Measurements from ENCODE around the gene ARL4A.

ARL4A gene

DNA sequence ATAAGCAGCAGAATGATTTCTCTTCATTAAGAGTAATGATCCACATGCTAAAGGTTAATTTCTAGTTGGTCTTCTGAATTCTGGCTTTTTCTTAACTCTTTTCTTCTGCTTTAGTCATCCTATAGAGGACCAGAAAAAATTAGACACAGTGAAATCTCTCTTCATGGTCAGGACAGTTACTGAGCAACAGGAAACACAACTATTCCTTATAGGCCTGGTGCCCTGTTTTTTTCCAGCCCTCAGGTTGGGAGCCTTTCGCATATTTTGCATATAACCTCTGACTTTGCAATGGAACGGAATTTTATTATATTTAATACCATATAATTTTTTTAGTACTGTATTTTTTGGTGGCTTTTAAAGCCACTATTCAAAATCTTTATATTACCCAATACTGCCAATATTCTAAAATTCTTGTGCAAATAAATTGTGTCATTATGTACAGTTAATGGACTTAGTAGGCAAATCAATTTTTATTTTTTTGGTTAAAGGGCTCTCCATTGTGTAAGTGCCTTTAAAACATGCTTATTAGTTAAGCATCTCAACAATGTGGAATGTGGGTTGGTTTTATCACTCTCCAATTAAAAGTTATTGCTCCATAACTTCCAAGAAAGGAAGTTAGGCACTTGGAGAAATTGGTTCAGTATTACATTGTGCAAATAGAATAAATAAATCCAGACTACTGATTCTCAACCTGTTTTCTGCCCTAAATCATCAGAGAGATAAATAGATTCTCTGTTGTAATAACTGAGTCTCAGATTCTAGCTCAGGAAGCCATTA, 22.5 kb downstream of the ARL4A start:
- Histone ChIP-seq H3K9me3 (ENCODE audit: control insufficient read depth, low read length) (no peaks in the 10 kb centered on the region), H3K27me3 (ENCODE audit: control insufficient read depth, insufficient read depth, low read length) (no peaks in the 10 kb centered on the region), H3K36me3 (ENCODE audit: control insufficient read depth, insufficient read depth, low read length) (no peaks in the 10 kb centered on the region), H3K4me1 (ENCODE audit: control insufficient read depth, insufficient read depth, low read length) (peaks cover 12% of the 10 kb centered on the region), H3K4me3 (ENCODE audit: low read length) (no peak overlapping the region), H3K9ac (ENCODE audit: low read length) (no peak overlapping the region)

DNA sequence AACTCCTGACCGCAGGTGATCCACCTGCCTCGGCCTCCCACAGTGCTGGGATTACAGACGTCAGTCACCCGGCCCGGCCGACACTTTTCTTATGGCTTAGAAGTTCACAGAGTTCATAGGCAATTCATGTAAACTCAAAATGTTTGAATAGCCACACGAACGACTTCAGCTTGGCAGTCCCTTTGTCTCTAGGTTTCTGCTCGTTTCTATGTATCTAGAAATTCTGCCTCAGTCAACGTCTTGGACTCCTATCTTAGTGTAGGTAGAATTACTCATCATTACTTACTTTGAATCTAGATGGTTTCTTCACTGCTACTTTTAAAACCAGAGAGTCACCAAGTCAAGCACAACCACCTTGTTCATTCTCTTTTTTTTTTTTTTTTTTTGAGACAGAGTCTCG, 23.7 kb downstream of the ARL4A start:
- Histone ChIP-seq H3K4me1 (ENCODE audit: control insufficient read depth, insufficient read depth, low read length) (peaks cover 24% of the 10 kb centered on the region), H3K36me3 (ENCODE audit: control insufficient read depth, insufficient read depth, low read length) (no peaks in the 10 kb centered on the region), H3K9ac (ENCODE audit: low read length) (no peak overlapping the region), H3K4me3 (ENCODE audit: low read length) (no peak overlapping the region), H3K27me3 (ENCODE audit: control insufficient read depth, insufficient read depth, low read length) (no peaks in the 10 kb centered on the region), H3K9me3 (ENCODE audit: control insufficient read depth, low read length) (no peaks in the 10 kb centered on the region)

DNA sequence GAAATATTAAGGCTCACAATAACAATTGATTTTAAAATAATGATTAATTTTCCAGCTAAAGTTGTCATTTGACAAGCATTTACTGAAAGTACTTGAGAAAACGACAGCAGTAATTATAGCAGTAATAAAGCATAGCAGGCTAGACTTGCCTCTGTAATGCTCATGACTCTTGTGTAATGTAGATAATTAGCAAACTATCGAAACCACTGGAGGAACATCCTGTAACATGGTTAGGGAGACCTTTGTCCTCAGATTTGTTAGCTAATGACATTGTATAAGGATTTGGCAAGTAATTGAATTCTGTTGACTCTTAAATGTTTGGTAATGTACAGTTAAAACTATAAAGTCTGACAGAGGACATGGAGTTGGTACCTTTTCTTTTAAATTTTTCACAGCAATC, 24.8 kb downstream of the ARL4A start:
- no peaks in the 10 kb centered on the region for H3K9me3 ChIP-seq (ENCODE audit: control insufficient read depth, low read length)
- no peak overlapping the region for H3K9ac ChIP-seq (ENCODE audit: low read length)
- H3K36me3 ChIP-seq (ENCODE audit: control insufficient read depth, insufficient read depth, low read length), result no peaks in the 10 kb centered on the region
- H3K27me3 ChIP-seq (ENCODE audit: control insufficient read depth, insufficient read depth, low read length), result no peaks in the 10 kb centered on the region
- H3K4me1 ChIP-seq (ENCODE audit: control insufficient read depth, insufficient read depth, low read length), result peaks cover 25% of the 10 kb centered on the region
- no peak overlapping the region for H3K4me3 ChIP-seq (ENCODE audit: low read length)

DNA sequence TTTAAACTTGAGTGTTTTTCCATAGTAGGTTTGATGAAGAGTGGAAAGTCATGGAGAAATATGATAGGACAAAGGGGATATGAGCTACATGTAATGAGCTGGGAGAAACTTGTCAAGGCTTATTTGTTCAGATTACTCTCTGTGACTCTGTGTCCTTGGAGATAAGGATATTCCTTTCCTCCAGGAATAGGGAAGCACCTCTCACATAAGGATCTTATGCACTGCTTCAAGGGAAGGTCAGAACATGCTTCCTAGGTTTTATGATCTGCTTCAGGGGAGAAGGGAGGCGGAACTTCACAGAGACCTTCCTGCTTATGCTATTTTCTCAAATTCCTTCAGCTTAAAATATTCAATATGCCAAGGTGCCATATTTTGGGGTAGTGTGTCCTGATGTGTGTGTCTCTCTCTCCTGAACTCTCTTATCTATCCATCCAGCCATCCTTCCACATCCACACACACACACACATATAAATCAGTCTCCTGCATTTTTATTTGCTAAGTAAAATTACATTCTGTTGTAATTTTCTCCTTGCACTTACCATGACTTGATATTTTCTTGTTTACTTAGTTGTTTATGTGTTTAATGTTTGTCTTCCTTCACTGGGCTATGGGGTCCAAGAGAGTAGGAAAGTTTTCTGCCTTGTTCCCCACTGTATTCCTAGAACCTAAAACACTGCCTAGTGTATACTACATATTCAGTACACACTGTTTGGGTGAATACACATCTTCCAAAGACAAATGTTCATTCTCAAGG, 26.4 kb downstream of the ARL4A start:
- H3K4me3 ChIP-seq (ENCODE audit: low read length), result no peak overlapping the region
- H3K36me3 ChIP-seq (ENCODE audit: control insufficient read depth, insufficient read depth, low read length), result no peaks in the 10 kb centered on the region
- peaks cover 25% of the 10 kb centered on the region for H3K4me1 ChIP-seq (ENCODE audit: control insufficient read depth, insufficient read depth, low read length)
- no peak overlapping the region for H3K9ac ChIP-seq (ENCODE audit: low read length)
- H3K9me3 ChIP-seq (ENCODE audit: control insufficient read depth, low read length), result no peaks in the 10 kb centered on the region
- H3K27me3 ChIP-seq (ENCODE audit: control insufficient read depth, insufficient read depth, low read length), result no peaks in the 10 kb centered on the region

- Histone ChIP-seq H3K36me3 (ENCODE audit: control insufficient read depth, insufficient read depth, low read length) (no peaks in the 10 kb centered on the region), H3K27me3 (ENCODE audit: control insufficient read depth, insufficient read depth, low read length) (no peaks in the 10 kb centered on the region), H3K9me3 (ENCODE audit: control insufficient read depth, low read length) (no peaks in the 10 kb centered on the region), H3K4me3 (ENCODE audit: low read length) (no peak overlapping the region), H3K4me1 (ENCODE audit: control insufficient read depth, insufficient read depth, low read length) (peaks cover 30% of the 10 kb centered on the region), H3K9ac (ENCODE audit: low read length) (no peak overlapping the region)
Observed at GRCh38 chr7:12714379-12714737, 26.9 kb downstream of the ARL4A start.

DNA sequence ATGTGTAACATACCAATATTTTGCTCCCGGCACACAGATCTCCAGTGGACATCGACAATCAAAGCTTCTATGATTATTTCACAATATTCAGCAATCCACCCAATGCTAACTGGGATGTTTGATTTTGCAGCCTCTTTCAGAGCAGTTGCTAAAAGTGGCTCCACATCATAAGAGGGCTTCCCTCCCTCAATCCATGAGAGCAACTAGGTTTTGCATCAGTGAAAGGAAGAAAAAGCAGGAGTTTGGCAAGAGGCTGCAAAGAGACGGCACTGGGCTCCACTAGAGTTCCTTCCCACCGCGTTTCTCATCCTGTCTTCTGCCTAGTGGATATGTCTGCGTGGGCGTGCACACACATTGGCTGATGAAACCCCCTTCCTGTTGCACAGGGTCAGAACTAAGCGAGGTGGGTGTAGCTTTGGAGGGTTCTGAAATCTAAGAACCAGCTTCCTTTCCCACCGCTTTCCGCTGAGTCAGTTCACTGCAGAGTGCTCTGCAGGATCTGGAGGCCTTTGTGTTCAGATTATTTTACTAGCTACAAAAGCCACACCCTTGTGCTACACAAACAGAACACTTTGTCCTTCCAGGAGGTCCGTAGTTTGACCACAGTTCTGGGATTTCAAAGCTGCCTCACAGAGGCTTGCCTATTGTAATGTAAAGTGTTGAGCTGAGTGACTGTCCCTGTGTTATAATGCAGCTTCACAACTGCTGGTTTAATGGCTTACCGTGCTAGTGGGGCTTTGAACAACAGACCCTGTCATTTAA, 28.1 kb downstream of the ARL4A start:
- Histone ChIP-seq H3K36me3 (ENCODE audit: control insufficient read depth, insufficient read depth, low read length) (no peaks in the 10 kb centered on the region), H3K9ac (ENCODE audit: low read length) (peak overlapping the region; percentile 54), H3K4me3 (ENCODE audit: low read length) (no peak overlapping the region)

GRCh38 chr7:12716134-12716681, 28.8 kb downstream of the ARL4A start:
- Histone ChIP-seq H3K36me3 (ENCODE audit: control insufficient read depth, insufficient read depth, low read length) (no peaks in the 10 kb centered on the region), H3K4me3 (ENCODE audit: low read length) (no peak overlapping the region), H3K9me3 (ENCODE audit: control insufficient read depth, low read length) (no peaks in the 10 kb centered on the region), H3K9ac (ENCODE audit: low read length) (peak overlapping the region; percentile 54), H3K27me3 (ENCODE audit: control insufficient read depth, insufficient read depth, low read length) (no peaks in the 10 kb centered on the region), H3K4me1 (ENCODE audit: control insufficient read depth, insufficient read depth, low read length) (peaks cover 31% of the 10 kb centered on the region)

More for the DNA sequence above, 28.1 kb downstream of the ARL4A start:
- Histone ChIP-seq H3K9me3 (ENCODE audit: control insufficient read depth, low read length) (no peaks in the 10 kb centered on the region), H3K4me1 (ENCODE audit: control insufficient read depth, insufficient read depth, low read length) (peaks cover 31% of the 10 kb centered on the region), H3K27me3 (ENCODE audit: control insufficient read depth, insufficient read depth, low read length) (no peaks in the 10 kb centered on the region)

GRCh38 chr7:12716722-12717121, 29.3 kb downstream of the ARL4A start:
- H3K9me3 ChIP-seq (ENCODE audit: control insufficient read depth, low read length), result no peaks in the 10 kb centered on the region
- no peaks in the 10 kb centered on the region for H3K27me3 ChIP-seq (ENCODE audit: control insufficient read depth, insufficient read depth, low read length)
- H3K36me3 ChIP-seq (ENCODE audit: control insufficient read depth, insufficient read depth, low read length), result no peaks in the 10 kb centered on the region
- H3K9ac ChIP-seq (ENCODE audit: low read length), result no peak overlapping the region
- H3K4me1 ChIP-seq (ENCODE audit: control insufficient read depth, insufficient read depth, low read length), result peaks cover 31% of the 10 kb centered on the region
- no peak overlapping the region for H3K4me3 ChIP-seq (ENCODE audit: low read length)

DNA sequence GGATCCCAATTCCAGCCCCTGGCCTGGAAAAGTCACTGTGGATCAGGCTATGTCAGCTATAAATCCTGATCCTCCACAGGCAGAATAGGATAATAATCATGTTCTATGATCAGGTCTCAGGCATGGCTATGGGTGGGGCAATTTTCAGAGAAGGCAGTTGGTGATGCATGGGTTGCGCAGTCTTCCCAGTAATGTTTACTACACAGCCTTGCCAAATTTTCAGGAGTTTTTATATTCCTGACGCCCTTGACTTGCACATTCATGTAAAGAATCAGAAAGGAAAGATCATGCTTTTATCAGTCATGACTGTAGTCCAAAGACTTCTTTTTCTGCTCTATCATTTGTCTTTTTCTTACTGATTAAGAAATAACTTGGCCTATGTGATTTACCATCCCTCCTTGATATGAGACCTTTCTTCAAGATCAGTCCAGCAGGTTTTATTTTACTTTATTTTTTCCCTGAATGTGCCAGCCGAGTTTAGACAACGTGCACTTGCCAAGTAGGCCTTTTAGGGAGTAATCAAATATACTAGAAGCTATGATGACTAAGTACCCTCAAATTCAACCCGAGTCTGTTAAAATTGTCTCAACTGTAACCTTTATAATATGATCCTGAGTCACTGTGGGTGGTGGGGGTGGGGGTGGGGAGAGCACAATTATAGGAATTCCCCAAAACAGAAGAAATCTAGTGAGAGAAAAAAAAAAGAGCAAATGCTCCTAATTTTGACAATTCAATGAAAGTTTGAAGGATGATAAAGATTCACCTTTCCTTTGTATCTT, 31.9 kb downstream of the ARL4A start:
- peaks cover 30% of the 10 kb centered on the region for H3K4me1 ChIP-seq (ENCODE audit: control insufficient read depth, insufficient read depth, low read length)
- no peaks in the 10 kb centered on the region for H3K27me3 ChIP-seq (ENCODE audit: control insufficient read depth, insufficient read depth, low read length)
- no peak overlapping the region for H3K4me3 ChIP-seq (ENCODE audit: low read length)
- H3K9ac ChIP-seq (ENCODE audit: low read length), result no peak overlapping the region
- no peaks in the 10 kb centered on the region for H3K9me3 ChIP-seq (ENCODE audit: control insufficient read depth, low read length)
- H3K36me3 ChIP-seq (ENCODE audit: control insufficient read depth, insufficient read depth, low read length), result no peaks in the 10 kb centered on the region

DNA sequence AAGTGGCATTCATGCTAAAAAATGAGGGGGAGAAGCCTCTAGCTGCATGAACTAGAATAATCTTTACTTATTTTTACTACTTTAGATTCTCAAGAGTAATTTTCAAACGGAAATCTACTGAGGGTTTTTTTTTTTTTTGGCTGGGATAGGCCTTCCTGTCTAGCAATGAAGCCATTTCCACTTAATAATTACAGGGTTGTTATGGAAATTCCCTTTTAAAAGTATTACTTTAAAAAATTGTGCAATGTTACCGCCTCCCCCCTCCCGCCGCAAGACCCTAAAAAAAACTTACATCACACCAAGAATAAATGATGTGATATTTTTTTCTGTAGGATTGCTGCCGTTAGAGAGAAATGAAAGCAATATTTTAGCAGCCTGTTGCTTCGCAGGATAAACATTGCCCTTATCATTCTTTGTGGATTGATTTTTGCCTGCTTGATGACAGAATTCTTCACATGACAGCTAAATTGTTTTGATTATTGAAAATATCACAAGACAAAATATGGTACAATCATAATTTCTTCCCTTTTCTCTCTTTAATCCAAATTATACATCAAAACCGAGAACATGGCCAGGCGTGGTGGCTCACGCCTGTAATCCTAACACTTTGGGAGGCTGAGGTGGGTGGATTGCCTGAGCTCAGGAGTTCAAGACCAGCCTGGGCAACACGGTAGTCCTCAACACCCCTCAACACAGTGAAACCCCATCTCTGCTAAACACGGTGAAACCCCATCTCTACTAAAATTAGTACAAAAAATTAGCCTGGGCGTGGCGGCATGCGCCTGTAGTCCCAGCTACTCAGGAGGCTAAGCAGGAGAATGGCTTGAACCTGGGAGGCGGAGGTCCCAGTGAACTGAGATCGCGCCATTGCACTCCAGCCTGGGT, 32.8 kb downstream of the ARL4A start:
- H3K4me1 ChIP-seq (ENCODE audit: control insufficient read depth, insufficient read depth, low read length), result peaks cover 26% of the 10 kb centered on the region
- no peaks in the 10 kb centered on the region for H3K9me3 ChIP-seq (ENCODE audit: control insufficient read depth, low read length)
- no peaks in the 10 kb centered on the region for H3K27me3 ChIP-seq (ENCODE audit: control insufficient read depth, insufficient read depth, low read length)
- no peak overlapping the region for H3K9ac ChIP-seq (ENCODE audit: low read length)
- H3K4me3 ChIP-seq (ENCODE audit: low read length), result no peak overlapping the region
- no peaks in the 10 kb centered on the region for H3K36me3 ChIP-seq (ENCODE audit: control insufficient read depth, insufficient read depth, low read length)

Measured in mucosa of stomach (tissue), 1 donor.